LHCN-M2 (cell line): ENCODE results near the gene MARVELD3. TPM values are rescaled to one million over a fixed set of nuclear protein-coding genes. Genes with fewer than 3 reads are reported as not detected.
"Not testable (repeated sequence)": the region's sequence is repeated elsewhere in the genome, so short reads cannot be mapped to it uniquely, and the experiment has no call there.

Source experiments
- DNase-seq: peaks from one replicate; pipeline ENCODE4 v3.0.0-alpha.2; 2012; ENCODE audit warnings: low read depth
- total RNA-seq: library from RNA; depleted of rRNA; stranded (reverse); fragments of >200 nt; gene quantifications from 2 replicates; pipeline ENCODE4 v1.2.3, GENCODE V29; 2014; rRNA removed

MARVELD3 gene
- total RNA-seq, 1 experiment from 2014 or later = not detected

GRCh38 chr16:71671165-71671564, 45.2 kb downstream of the MARVELD3 start:
- no peak for DNase-seq

- DNase-seq = peak; percentile 13
These were observed 46.1 kb downstream of the MARVELD3 start for GRCh38 chr16:71672125-71672524.

- DNase-seq = no peak
These were observed 47.0 kb downstream of the MARVELD3 start for GRCh38 chr16:71672803-71673581.

GRCh38 chr16:71673582-71673973, 47.6 kb downstream of the MARVELD3 start:
- no peak for DNase-seq

- no peak for DNase-seq
These were observed 48.2 kb downstream of the MARVELD3 start for GRCh38 chr16:71674229-71674628.

- no peak for DNase-seq
These were observed 49.4 kb downstream of the MARVELD3 start for GRCh38 chr16:71675380-71675779.

GRCh38 chr16:71676236-71676635, 50.3 kb downstream of the MARVELD3 start:
- DNase-seq = peak; percentile 80

GRCh38 chr16:71681360-71681759, 55.4 kb downstream of the MARVELD3 start:
- DNase-seq = no peak

GRCh38 chr16:71684280-71684679, 58.3 kb downstream of the MARVELD3 start:
- not testable (repeated sequence) for DNase-seq

Other genes with a start within 250 kb of the MARVELD3 start
- gene TLE7, start 184.1 kb upstream of the MARVELD3 start, total RNA-seq = not detected in 2 replicates
- gene ZNF23, start 163.9 kb upstream of the MARVELD3 start, total RNA-seq = 11.7 and 12.1 TPM in 2 replicates
- 0.96 and 3.9 TPM in 2 replicates for gene ZNF19, start 136.9 kb upstream of the MARVELD3 start, total RNA-seq
- 0.17 TPM in 1 of 2 replicates, not detected in the other for gene CHST4, start 99.8 kb upstream of the MARVELD3 start, total RNA-seq
- gene TAT, start 49.1 kb upstream of the MARVELD3 start, total RNA-seq = not detected in 2 replicates
- 9.3 and 10.3 TPM in 2 replicates for gene PHLPP2, start 98.5 kb downstream of the MARVELD3 start, total RNA-seq
- 59.8 and 62.1 TPM in 2 replicates for gene AP1G1, start 182.7 kb downstream of the MARVELD3 start, total RNA-seq
- 7.3 and 11.5 TPM in 2 replicates for gene ATXN1L, start 219.8 kb downstream of the MARVELD3 start, total RNA-seq